ENCODE data around the gene PRKAB1. TPM values are rescaled to one million over a fixed set of nuclear protein-coding genes. Genes with fewer than 3 reads are reported as not detected.
"Not testable (repeated sequence)": the region's sequence is repeated elsewhere in the genome, so short reads cannot be mapped to it uniquely, and the experiment has no call there.

Gene PRKAB1
- total RNA-seq, 1 donor from 2014 or later: 30.5 TPM

- H3K9me3 Mint-ChIP-seq: peaks cover 7% of the 10 kb centered on the region
- TF ChIP-seq CTCF (IDR thresholded peaks at IDR 0.05; ENCODE audit: unreplicated experiment): no peak
- H3K4me1 Mint-ChIP-seq: no peaks in the 10 kb centered on the region
- no peak overlapping the region for H3K4me3 Mint-ChIP-seq
- no peaks in the 10 kb centered on the region for H3K36me3 Mint-ChIP-seq
- DNase-seq (ENCODE audit: low spot score in 2 of 2, unreplicated experiment in 2 of 2): no peak
- H3K27ac Mint-ChIP-seq: no peak overlapping the region
- H3K27me3 Mint-ChIP-seq (ENCODE audit: low read depth): peaks cover 45% of the 10 kb centered on the region
These were observed 24.9 kb upstream of the PRKAB1 start for GRCh38 chr12:119642986-119643385.

- no peaks in the 10 kb centered on the region for H3K36me3 Mint-ChIP-seq
- peaks cover 7% of the 10 kb centered on the region for H3K9me3 Mint-ChIP-seq
- no peak for DNase-seq (ENCODE audit: low spot score in 2 of 2, unreplicated experiment in 2 of 2)
- H3K27me3 Mint-ChIP-seq (ENCODE audit: low read depth): peaks cover 45% of the 10 kb centered on the region
- no peak overlapping the region for H3K4me3 Mint-ChIP-seq
- no peak for TF ChIP-seq CTCF (IDR thresholded peaks at IDR 0.05; ENCODE audit: unreplicated experiment)
- H3K4me1 Mint-ChIP-seq: no peaks in the 10 kb centered on the region
- no peak overlapping the region for H3K27ac Mint-ChIP-seq
These were observed 23.0 kb upstream of the PRKAB1 start for GRCh38 chr12:119644930-119645329.

GRCh38 chr12:119645535-119646059, 22.3 kb upstream of the PRKAB1 start:
- no peaks in the 10 kb centered on the region for H3K4me1 Mint-ChIP-seq

GRCh38 chr12:119649202-119649808, 18.6 kb upstream of the PRKAB1 start:
- peak; percentile 78 for TF ChIP-seq CTCF (IDR thresholded peaks at IDR 0.05; ENCODE audit: unreplicated experiment)

More at GRCh38 chr12:119645535-119646059, 22.3 kb upstream of the PRKAB1 start:
- no peak for DNase-seq (ENCODE audit: low spot score in 2 of 2, unreplicated experiment in 2 of 2)
- Mint-ChIP-seq H3K36me3 (no peaks in the 10 kb centered on the region), H3K4me3 (no peak overlapping the region), H3K9me3 (peaks cover 7% of the 10 kb centered on the region), H3K27me3 (ENCODE audit: low read depth) (peaks cover 41% of the 10 kb centered on the region), H3K27ac (no peak overlapping the region)
- no peak for TF ChIP-seq CTCF (IDR thresholded peaks at IDR 0.05; ENCODE audit: unreplicated experiment)

GRCh38 chr12:119652665-119653064, 15.3 kb upstream of the PRKAB1 start:
- no peak for DNase-seq (ENCODE audit: low spot score in 2 of 2, unreplicated experiment in 2 of 2)
- H3K4me1 Mint-ChIP-seq: no peaks in the 10 kb centered on the region
- peaks cover 26% of the 10 kb centered on the region for H3K9me3 Mint-ChIP-seq
- H3K4me3 Mint-ChIP-seq: no peak overlapping the region
- H3K36me3 Mint-ChIP-seq: no peaks in the 10 kb centered on the region
- H3K27ac Mint-ChIP-seq: no peak overlapping the region
- no peak for TF ChIP-seq CTCF (IDR thresholded peaks at IDR 0.05; ENCODE audit: unreplicated experiment)
- peaks cover 14% of the 10 kb centered on the region for H3K27me3 Mint-ChIP-seq (ENCODE audit: low read depth)

More at GRCh38 chr12:119649202-119649808, 18.6 kb upstream of the PRKAB1 start:
- DNase-seq (ENCODE audit: low spot score in 2 of 2, unreplicated experiment in 2 of 2): no peak
- Mint-ChIP-seq H3K9me3 (peaks cover 32% of the 10 kb centered on the region), H3K27ac (no peak overlapping the region), H3K27me3 (ENCODE audit: low read depth) (peaks cover 27% of the 10 kb centered on the region), H3K4me3 (no peak overlapping the region), H3K36me3 (no peaks in the 10 kb centered on the region), H3K4me1 (no peaks in the 10 kb centered on the region)

- not testable (repeated sequence) for DNase-seq (ENCODE audit: low spot score in 2 of 2, unreplicated experiment in 2 of 2); H3K4me3 Mint-ChIP-seq; H3K4me1 Mint-ChIP-seq; H3K36me3 Mint-ChIP-seq; H3K27ac Mint-ChIP-seq
- Mint-ChIP-seq H3K9me3 (peaks cover 20% of the 10 kb centered on the region), H3K27me3 (ENCODE audit: low read depth) (peaks cover 27% of the 10 kb centered on the region)
These were observed 10.9 kb upstream of the PRKAB1 start for GRCh38 chr12:119657001-119657400.

GRCh38 chr12:119658166-119658565, 9.8 kb upstream of the PRKAB1 start:
- not testable (repeated sequence) for DNase-seq (ENCODE audit: low spot score in 2 of 2, unreplicated experiment in 2 of 2); H3K36me3 Mint-ChIP-seq; H3K27ac Mint-ChIP-seq; H3K4me3 Mint-ChIP-seq; H3K4me1 Mint-ChIP-seq
- Mint-ChIP-seq H3K27me3 (ENCODE audit: low read depth) (peaks cover 34% of the 10 kb centered on the region), H3K9me3 (peaks cover 11% of the 10 kb centered on the region)
